PC-9 (cell line): ENCODE data around the gene EMILIN1. TPM values are rescaled to one million over a fixed set of nuclear protein-coding genes. Genes with fewer than 3 reads are reported as not detected.

Experiments used
- BruUV-seq: library from RNA; stranded (reverse); fragments of 400-500 nt; replicated peaks from 2 replicates; lab custom pipeline; 2021; lab: Mats Ljungman, UMichigan
- CTCF ChIA-PET: fragments of 300-600 bp; sonication (Branson Sonifier 250); formaldehyde crosslinking; loops from one replicate; lab custom pipeline; 2022; ENCODE audit warnings: antibody characterized with exemption; lab: Charles Lee
- POLR2A ChIA-PET: fragments of 300-600 bp; sonication (Branson Sonifier 250); formaldehyde crosslinking; loops from one replicate; lab custom pipeline; 2022; ENCODE audit warnings: antibody characterized with exemption; ENCODE audit not compliant: unreplicated experiment; lab: Charles Lee
- DNase-seq, 2 experiments: peaks; one replicate each; pipeline versions ENCODE4 v3.0.0 to v3.0.0-alpha.2; 2015 to 2022; ENCODE audit warnings: mixed read lengths in 1 of 2
- H2AFZ ChIP-seq: fragments of 200-600 bp; sonication (generic); 2 replicates; pipeline ENCODE4 v1.8.1; 2017; ENCODE audit warnings: antibody characterized with exemption
- H3F3A ChIP-seq: fragments of 200-600 bp; sonication (generic); 2 replicates; pipeline ENCODE4 v1.8.1; 2017; ENCODE audit warnings: antibody characterized with exemption, mild to moderate bottlenecking, low read depth; ENCODE audit not compliant: insufficient read depth
- H3K27ac ChIP-seq: fragments of 200-600 bp; sonication (generic); 2 replicates; pipeline ENCODE4 v1.6.1; 2016; ENCODE audit warnings: mixed run types
- H3K27me3 ChIP-seq: fragments of 200-600 bp; sonication (generic); 2 replicates; pipeline ENCODE4 v1.6.1; 2016; ENCODE audit warnings: low read depth, mixed run types; ENCODE audit not compliant: insufficient read depth
- H3K36me3 ChIP-seq: fragments of 200-600 bp; sonication (generic); 2 replicates; pipeline ENCODE4 v1.6.1; 2016; ENCODE audit warnings: low read depth, mixed run types
- H3K4me1 ChIP-seq: fragments of 200-600 bp; sonication (generic); replicated peaks from 2 replicates; pipeline ENCODE4 v1.6.1; 2016; ENCODE audit warnings: mixed run types; ENCODE audit not compliant: insufficient read depth
- H3K4me2 ChIP-seq: fragments of 200-600 bp; sonication (generic); 2 replicates; pipeline ENCODE4 v1.6.1; 2017; ENCODE audit warnings: mixed run types
- H3K4me3 ChIP-seq: fragments of 200-600 bp; sonication (generic); 2 replicates; pipeline ENCODE4 v1.6.1; 2016; ENCODE audit warnings: mixed run types
- H3K79me2 ChIP-seq: fragments of 200-600 bp; sonication (generic); 2 replicates; pipeline ENCODE4 v1.6.1; 2017; ENCODE audit warnings: low read depth, mixed run types
- H3K9me2 ChIP-seq: fragments of 200-600 bp; sonication (generic); 2 replicates; pipeline ENCODE4 v1.8.1; 2017; ENCODE audit warnings: mild to moderate bottlenecking; ENCODE audit not compliant: insufficient read depth
- H3K9me3 ChIP-seq: fragments of 200-600 bp; sonication (generic); 2 replicates; pipeline ENCODE4 v1.8.1; 2016; ENCODE audit warnings: low read depth; ENCODE audit not compliant: insufficient read depth
- H4K20me1 ChIP-seq: fragments of 200-600 bp; sonication (generic); 2 replicates; pipeline ENCODE4 v1.8.1; 2017; ENCODE audit not compliant: insufficient read depth
- CTCF ChIP-seq: fragments of 200-600 bp; sonication (generic); conservative IDR thresholded peaks from 2 replicates; pipeline ENCODE4 v1.6.1; 2017; ENCODE audit warnings: mixed run types, antibody characterized with exemption, mild to moderate bottlenecking, moderate library complexity
- EZH2 ChIP-seq: fragments of 200-600 bp; sonication (generic); IDR thresholded peaks from 2 replicates; pipeline ENCODE4 v1.8.0; 2017; ENCODE audit warnings: antibody characterized with exemption, low read depth
- intact Hi-C: fragments of 100-400 bp; cut with micrococcal nuclease; formaldehyde crosslinking; loops from one replicate; pipeline ENCODE4 v1.10.0; 2022; ENCODE audit not compliant: unreplicated experiment
- total RNA-seq: library from RNA; stranded (reverse); gene quantifications from 2 replicates; pipeline ENCODE4 v1.2.3, GENCODE V29; 2021

EMILIN1 gene
- total RNA-seq, 1 experiment from 2014 or later, result 1.6 TPM

GRCh38 chr2:27091746-27092695 lies 13.6 kb downstream of the EMILIN1 start:
- Histone ChIP-seq H3F3A (peaks cover 6% of the 10 kb centered on the region; the same call in 1 of the 2 replicates), H3K4me3 (no peak overlapping the region), H3K27ac (no peak overlapping the region), H3K27me3 (no peaks in the 10 kb centered on the region), H3K36me3 (no peaks in the 10 kb centered on the region), H3K4me2 (no peak overlapping the region), H3K4me1 (peaks cover 5% of the 10 kb centered on the region; the same call in 1 of the 2 replicates), H3K79me2 (no peaks in the 10 kb centered on the region), H3K9me2 (no peaks in the 10 kb centered on the region), H4K20me1 (no peaks in the 10 kb centered on the region), H2AFZ (no peak overlapping the region), H3K9me3 (no peaks in the 10 kb centered on the region)
- BruUV-seq, result no TSS peak
- ChIA-PET CTCF (no interaction called here), POLR2A (no interaction called here)
- TF ChIP-seq EZH2, result no peak
- no peak for TF ChIP-seq CTCF
- DNase-seq, result no peak
- intact Hi-C loops, result loop anchor here (2.0 kb wide), 1 partner anchor 189 kb away; no protein-coding TSS in a partner anchor

- Histone ChIP-seq H3K79me2 (no peaks in the 10 kb centered on the region), H3F3A (peaks cover 6% of the 10 kb centered on the region; the same call in 1 of the 2 replicates), H3K36me3 (no peaks in the 10 kb centered on the region), H4K20me1 (no peaks in the 10 kb centered on the region), H3K4me3 (no peak overlapping the region), H2AFZ (no peak overlapping the region), H3K4me1 (no peaks in the 10 kb centered on the region), H3K9me3 (no peaks in the 10 kb centered on the region), H3K9me2 (no peaks in the 10 kb centered on the region), H3K27me3 (no peaks in the 10 kb centered on the region), H3K27ac (no peak overlapping the region), H3K4me2 (no peak overlapping the region)
- BruUV-seq, result no TSS peak
- ChIA-PET POLR2A (no interaction called here), CTCF (interaction anchor here (0.5 kb wide), 1 partner anchor 152 kb away, joined by 8 read pairs; no protein-coding TSS in a partner anchor)
- intact Hi-C loops, result loop anchor here (2.0 kb wide), 1 partner anchor 188 kb away; no protein-coding TSS in a partner anchor
- TF ChIP-seq CTCF, result no peak
- no peak for TF ChIP-seq EZH2
- DNase-seq, result no peak
Measured at GRCh38 chr2:27092696-27093429, 14.4 kb downstream of the EMILIN1 start.
